HG03039 (cell line): ENCODE data around the gene CYP26C1.
"Not testable (repeated sequence)": the region's sequence is repeated elsewhere in the genome, so short reads cannot be mapped to it uniquely, and the experiment has no call there.

Experiments used
- ATAC-seq: cut with Tn5 transposase; IDR thresholded peaks from one replicate; pipeline ENCODE4 v1.9.1; 2021; ENCODE audit warnings: mild to moderate bottlenecking, moderate library complexity; ENCODE audit not compliant: unreplicated experiment

Gene CYP26C1

GRCh38 chr10:93076871-93077270 is 16.3 kb downstream of the CYP26C1 start:
- ATAC-seq = no peak

GRCh38 chr10:93077860-93078337 is 17.3 kb downstream of the CYP26C1 start:
- ATAC-seq = no peak

- ATAC-seq = no peak
Observed at GRCh38 chr10:93079663-93080349, 19.2 kb downstream of the CYP26C1 start.

- ATAC-seq = no peak
Observed at GRCh38 chr10:93080350-93081046, 19.9 kb downstream of the CYP26C1 start.

- no peak for ATAC-seq
Observed at GRCh38 chr10:93081318-93081717, 20.7 kb downstream of the CYP26C1 start.

- ATAC-seq = no peak
Observed at GRCh38 chr10:93081834-93082233, 21.2 kb downstream of the CYP26C1 start.

- no peak for ATAC-seq
Observed at GRCh38 chr10:93083743-93084539, 23.3 kb downstream of the CYP26C1 start.

GRCh38 chr10:93085272-93085859 is 24.8 kb downstream of the CYP26C1 start:
- no peak for ATAC-seq

- ATAC-seq = no peak
Observed at GRCh38 chr10:93086289-93086688, 25.7 kb downstream of the CYP26C1 start.

GRCh38 chr10:93087846-93088245 is 27.2 kb downstream of the CYP26C1 start:
- ATAC-seq = no peak

- ATAC-seq = no peak
Observed at GRCh38 chr10:93088466-93088865, 27.9 kb downstream of the CYP26C1 start.

GRCh38 chr10:93090619-93091018 is 30.0 kb downstream of the CYP26C1 start:
- no peak for ATAC-seq

GRCh38 chr10:93091960-93092359 is 31.4 kb downstream of the CYP26C1 start:
- ATAC-seq = no peak

- ATAC-seq = no peak
Observed at GRCh38 chr10:93095225-93095624, 34.6 kb downstream of the CYP26C1 start.

GRCh38 chr10:93096901-93097300 is 36.3 kb downstream of the CYP26C1 start:
- no peak for ATAC-seq

GRCh38 chr10:93097386-93097785 is 36.8 kb downstream of the CYP26C1 start:
- ATAC-seq = no peak

- ATAC-seq = no peak
Observed at GRCh38 chr10:93098816-93099215, 38.2 kb downstream of the CYP26C1 start.

- ATAC-seq = no peak
Observed at GRCh38 chr10:93099670-93100069, 39.1 kb downstream of the CYP26C1 start.

GRCh38 chr10:93101148-93101547 is 40.5 kb downstream of the CYP26C1 start:
- not testable (repeated sequence) for ATAC-seq

GRCh38 chr10:93103953-93104352 is 43.4 kb downstream of the CYP26C1 start:
- ATAC-seq = no peak

- no peak for ATAC-seq
Observed at GRCh38 chr10:93106631-93107072, 46.1 kb downstream of the CYP26C1 start.
